Fibroblast of skin of abdomen (primary cell): Measurements from ENCODE around the gene PGAM2.

ENCODE experiments used
- DNase-seq: peaks from one replicate; pipeline ENCODE4 v3.0.0-alpha.2; 2013

PGAM2 gene

GRCh38 chr7:44103566-44103922 is 38.2 kb upstream of the PGAM2 start:
- no peak for DNase-seq

DNA sequence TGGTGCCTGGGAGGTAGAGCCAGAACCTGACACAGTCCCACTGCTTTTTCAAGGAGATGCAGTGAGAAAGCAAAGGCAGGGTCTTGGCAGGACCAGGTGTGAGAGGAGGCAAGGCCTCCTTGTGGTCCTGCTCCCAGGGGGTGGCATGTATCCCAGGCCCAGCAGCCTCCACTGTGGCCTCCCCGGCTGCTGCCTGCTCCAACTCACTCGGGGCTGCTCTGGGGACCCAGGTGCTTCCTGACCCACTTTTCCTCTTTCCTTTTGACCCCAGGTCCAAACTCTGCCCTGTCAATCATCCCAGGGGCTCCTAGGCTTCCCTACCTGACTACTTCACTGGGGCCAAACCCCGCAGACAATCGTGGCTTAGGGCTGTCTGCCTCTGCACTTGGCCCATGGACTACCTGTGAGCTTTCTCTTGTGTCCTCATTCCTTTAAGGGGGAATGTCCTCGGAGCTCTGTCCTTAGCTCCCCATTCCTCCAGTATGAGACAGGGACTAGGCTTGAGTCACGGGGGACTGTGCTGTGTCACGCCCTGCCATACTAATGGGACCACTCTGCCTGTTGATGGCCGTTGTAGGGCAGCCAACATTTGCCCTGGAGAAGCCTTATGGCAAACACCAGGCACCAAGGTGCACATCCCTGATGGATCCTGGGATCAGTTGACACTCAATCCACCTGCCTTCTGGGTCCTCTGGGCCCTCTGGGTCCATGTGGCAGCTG is 37.6 kb upstream of the PGAM2 start:
- DNase-seq: no peak

GRCh38 chr7:44101966-44102845 is 36.8 kb upstream of the PGAM2 start:
- peak; percentile 70 for DNase-seq

GRCh38 chr7:44101303-44101965 is 36.1 kb upstream of the PGAM2 start:
- DNase-seq: no peak

- DNase-seq: peak; percentile 83
These were observed 35.3 kb upstream of the PGAM2 start for GRCh38 chr7:44100458-44101302.

- DNase-seq: no peak
These were observed 34.3 kb upstream of the PGAM2 start for GRCh38 chr7:44099669-44100068.

DNA sequence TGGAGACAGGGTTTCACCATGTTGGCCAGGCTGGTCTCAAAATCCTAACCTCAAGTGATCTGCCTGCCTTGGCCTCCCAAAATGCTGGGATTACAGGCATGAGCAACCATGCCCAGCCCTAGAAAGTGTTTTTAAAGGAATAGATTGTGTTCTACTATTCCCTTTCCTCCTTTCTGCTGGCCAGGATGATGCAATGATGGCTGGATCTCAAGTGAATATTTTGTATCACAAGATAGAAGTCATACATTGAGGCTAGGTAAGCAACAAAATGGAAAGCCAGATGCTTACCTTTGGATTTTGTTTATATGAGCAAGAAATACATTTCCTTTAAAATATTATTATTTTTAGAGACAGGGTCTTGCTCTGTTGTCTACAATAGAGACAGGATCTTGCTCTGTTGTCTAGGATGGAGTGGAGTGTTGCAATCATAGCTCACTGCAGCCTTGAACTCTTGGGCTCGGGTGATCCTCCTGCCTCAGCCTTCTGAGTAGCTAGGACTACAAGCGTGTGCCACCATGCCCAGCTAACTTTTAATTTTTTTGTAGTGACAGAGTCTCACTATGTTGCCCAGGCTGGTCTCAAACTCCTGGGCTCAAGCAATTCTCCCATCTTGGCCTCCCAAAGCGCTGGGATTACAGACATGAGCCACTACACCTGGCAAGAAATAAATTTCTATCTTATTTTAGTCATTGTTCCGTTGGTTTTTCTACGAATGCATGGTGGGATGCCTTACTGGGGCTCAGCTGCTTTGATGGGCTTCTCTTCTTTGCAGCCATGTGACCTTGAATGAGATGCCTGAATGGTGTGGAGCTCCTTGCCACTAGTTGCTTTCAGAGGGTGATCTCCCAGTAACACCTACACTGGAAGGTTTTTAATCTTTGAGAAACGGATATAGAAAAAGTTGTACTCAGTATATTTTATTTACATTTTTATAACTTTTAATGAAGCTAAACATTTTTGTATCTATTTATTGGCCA is 33.0 kb upstream of the PGAM2 start:
- no peak for DNase-seq

GRCh38 chr7:44097064-44097932 is 31.9 kb upstream of the PGAM2 start:
- DNase-seq: no peak

DNA sequence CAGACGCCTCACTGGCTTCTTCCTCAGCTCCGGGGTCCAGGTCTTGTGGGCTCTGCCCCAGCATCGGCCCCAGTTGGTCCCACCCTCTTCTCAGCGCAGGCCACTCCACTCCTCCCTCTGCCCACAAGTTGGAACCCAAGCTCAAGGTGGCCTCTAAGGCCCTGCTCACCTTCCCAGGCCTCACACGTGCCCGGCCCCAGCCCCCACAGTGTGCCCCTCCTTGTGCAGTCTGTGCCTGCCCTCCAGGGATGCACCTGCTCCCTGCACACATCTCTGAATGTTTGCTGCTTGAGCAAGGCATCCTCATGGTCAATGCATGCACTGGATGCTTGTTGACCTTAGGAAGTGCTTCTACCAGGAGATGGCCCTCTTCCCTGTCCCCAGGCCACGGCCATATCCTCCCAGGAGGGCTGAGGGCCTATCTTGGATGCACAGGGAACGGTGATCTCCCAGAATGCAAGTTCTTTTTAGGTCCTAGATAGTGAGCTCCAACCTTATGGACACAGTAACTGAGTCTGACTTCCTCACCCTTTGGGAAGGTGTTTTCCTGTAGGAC is 31.0 kb upstream of the PGAM2 start:
- no peak for DNase-seq

- DNase-seq: no peak
These were observed 30.4 kb upstream of the PGAM2 start for GRCh38 chr7:44095781-44096180.

- no peak for DNase-seq
These were observed 29.7 kb upstream of the PGAM2 start for GRCh38 chr7:44094883-44095592.

DNA sequence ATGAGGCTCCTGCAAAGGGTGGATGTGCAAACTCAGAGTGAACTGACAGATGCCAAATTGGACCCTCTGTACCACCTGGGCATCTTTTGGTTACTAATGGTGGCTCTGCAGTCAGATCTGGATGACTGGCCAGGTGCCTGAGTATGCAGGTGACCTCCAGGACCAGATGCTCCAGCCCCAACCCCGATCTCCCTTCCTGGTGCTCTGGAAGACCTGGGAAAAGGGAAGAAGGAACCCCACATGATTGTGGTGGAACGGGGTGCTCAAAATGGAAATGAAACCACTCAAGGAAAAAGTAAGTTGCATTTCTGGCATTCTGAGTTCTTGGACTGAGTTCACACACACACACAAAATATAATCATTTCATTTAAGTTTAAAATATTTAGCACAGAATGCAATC is 29.0 kb upstream of the PGAM2 start:
- DNase-seq: no peak

- no peak for DNase-seq
These were observed 27.8 kb upstream of the PGAM2 start for GRCh38 chr7:44093102-44093641.

DNA sequence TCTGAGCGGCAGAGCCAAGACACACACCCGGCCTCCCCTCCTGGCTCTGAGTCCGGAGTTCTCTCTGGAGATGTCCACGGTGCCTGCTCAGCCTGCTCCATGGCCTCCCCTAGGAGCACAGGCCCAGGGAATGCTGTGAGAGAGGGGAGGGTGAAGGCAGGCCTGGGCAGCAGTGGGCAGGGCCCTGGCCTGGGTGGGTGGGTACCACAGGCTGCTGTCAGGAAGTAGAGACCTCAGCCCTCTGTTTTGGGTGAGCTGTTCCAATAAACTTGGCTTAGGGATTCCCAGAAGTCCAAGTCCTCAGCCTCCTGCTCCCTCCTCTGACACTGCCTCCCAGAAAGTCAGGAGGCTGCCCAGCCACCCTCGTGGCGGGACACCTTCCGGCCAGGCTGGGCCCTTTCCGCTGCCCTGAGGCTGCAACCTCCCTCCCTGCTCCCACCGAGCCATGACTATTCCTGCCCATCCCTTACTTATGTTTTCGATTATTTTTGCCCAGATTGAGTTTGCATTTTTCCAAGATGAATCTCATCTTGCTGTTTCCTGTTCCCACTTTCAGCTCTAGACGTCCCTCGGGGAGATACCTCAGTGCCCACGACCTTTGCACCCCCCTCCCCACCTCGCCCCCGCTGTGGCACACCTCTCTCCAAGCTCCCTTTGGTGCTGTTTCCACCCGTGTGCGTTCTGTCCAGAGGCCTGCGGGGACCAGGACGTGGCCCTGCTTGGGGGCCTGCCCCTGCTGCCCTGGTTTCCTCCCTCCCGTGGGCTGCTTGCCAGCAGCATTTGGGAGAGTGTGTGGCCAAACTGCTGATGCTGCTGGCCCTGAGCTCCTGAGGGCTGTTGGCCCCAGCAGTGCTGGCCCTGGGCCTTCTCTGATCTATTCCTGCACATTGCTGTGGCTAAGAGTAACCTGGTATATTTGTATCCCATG is 22.8 kb upstream of the PGAM2 start:
- peak; percentile 92 for DNase-seq

GRCh38 chr7:44086627-44087026 is 21.3 kb upstream of the PGAM2 start:
- DNase-seq: no peak

- no peak for DNase-seq
These were observed 20.2 kb upstream of the PGAM2 start for GRCh38 chr7:44085546-44085945.

DNA sequence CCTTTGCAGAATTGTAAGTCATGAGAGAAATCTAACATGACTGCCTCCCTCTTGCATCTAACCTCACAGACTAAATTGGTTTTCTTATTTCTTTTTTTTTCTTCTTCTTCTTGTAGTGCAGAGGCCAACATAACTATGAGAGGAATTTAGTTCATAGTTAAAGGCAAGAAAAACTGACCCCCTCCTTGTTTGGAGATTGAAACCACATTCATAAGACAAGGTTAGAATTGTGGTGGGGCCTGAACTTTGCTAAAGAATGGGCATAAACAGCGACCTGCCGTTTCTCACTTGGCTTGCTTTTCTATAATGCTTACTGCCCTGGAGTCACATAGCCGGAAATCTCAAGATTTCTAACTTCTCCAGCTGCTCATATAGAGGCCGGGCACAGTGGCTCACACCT is 19.3 kb upstream of the PGAM2 start:
- peak; percentile 41 for DNase-seq

GRCh38 chr7:44083796-44084195 is 18.4 kb upstream of the PGAM2 start:
- DNase-seq: no peak
